Amygdala (tissue), 56 donors: Measurements from ENCODE around the gene IFNA14.
"Not testable (repeated sequence)": the region's sequence is repeated elsewhere in the genome, so short reads cannot be mapped to it uniquely, and the experiment has no call there.

Source experiments
- DNase-seq, 56 donors: peaks; one replicate each; lab custom pipeline; 2025; lab: John Stamatoyannopoulos, UW

IFNA14 gene

GRCh38 chr9:21217211-21217610 lies 22.6 kb downstream of the IFNA14 start, which contains the start of gene IFNA16:
Gene IFNA16 (minus strand): TSS chr9:21217311. CDS start chr9:21217305, 6 bp downstream.
- DNase-seq, result not testable (repeated sequence)

- DNase-seq, result not testable (repeated sequence)
Observed at GRCh38 chr9:21213411-21214326, 26.1 kb downstream of the IFNA14 start.

- DNase-seq, result not testable (repeated sequence)
Observed at GRCh38 chr9:21212160-21212559, 27.6 kb downstream of the IFNA14 start.

- DNase-seq, result not testable (repeated sequence)
Observed at GRCh38 chr9:21210782-21211181, 29.0 kb downstream of the IFNA14 start.

GRCh38 chr9:21210311-21210710 lies 29.5 kb downstream of the IFNA14 start:
- no peak for DNase-seq

- DNase-seq, result not testable (repeated sequence)
Observed at GRCh38 chr9:21207043-21207442, 32.8 kb downstream of the IFNA14 start, which contains the start of gene IFNA10. Gene IFNA10 (minus strand): TSS chr9:21207143. CDS start chr9:21207097, 46 bp downstream.

- no peak for DNase-seq
Observed at GRCh38 chr9:21205204-21205603, 34.6 kb downstream of the IFNA14 start.

- DNase-seq, result not testable (repeated sequence)
Observed at GRCh38 chr9:21202105-21202504, 37.7 kb downstream of the IFNA14 start, which contains the start of gene IFNA7. Gene IFNA7 (minus strand): TSS chr9:21202205. CDS start chr9:21202165, 40 bp downstream.

GRCh38 chr9:21194867-21195776 lies 44.7 kb downstream of the IFNA14 start:
- DNase-seq, result peak in 7 of 56 donors; percentile 3 to 59 (median 9)
